Neural progenitor cell (in vitro differentiated cells): ENCODE results near the gene ANKK1. TPM values are rescaled to one million over a fixed set of nuclear protein-coding genes. Genes with fewer than 3 reads are reported as not detected.

Source experiments
- DNase-seq: peaks from one replicate; pipeline ENCODE4 v3.0.0-alpha.2; 2016; ENCODE audit warnings: low spot score
- H2AFZ ChIP-seq: fragments of 200-600 bp; sonication (generic); replicated peaks from 2 replicates; pipeline ENCODE4 v1.6.1; 2016; ENCODE audit warnings: antibody characterized with exemption
- H3F3A ChIP-seq: fragments of 200-600 bp; sonication (generic); 2 replicates; pipeline ENCODE4 v1.6.1; 2016; ENCODE audit warnings: antibody characterized with exemption, low read depth
- H3K27ac ChIP-seq: fragments of 200-600 bp; sonication (generic); 2 replicates; pipeline ENCODE4 v1.5.1; 2016; ENCODE audit warnings: mild to moderate bottlenecking
- H3K27me3 ChIP-seq: fragments of 200-600 bp; sonication (generic); 2 replicates; pipeline ENCODE4 v1.6.1; 2016; ENCODE audit warnings: mild to moderate bottlenecking, moderate library complexity
- H3K36me3 ChIP-seq: fragments of 200-600 bp; sonication (generic); 2 replicates; pipeline ENCODE4 v1.5.1; 2016
- H3K4me1 ChIP-seq: fragments of 200-600 bp; sonication (generic); 2 replicates; pipeline ENCODE4 v1.6.1; 2016; ENCODE audit warnings: mixed run types
- H3K4me2 ChIP-seq: fragments of 200-600 bp; sonication (generic); 2 replicates; pipeline ENCODE4 v1.6.1; 2016
- H3K4me3 ChIP-seq: fragments of 200-600 bp; sonication (generic); 2 replicates; pipeline ENCODE4 v1.5.1; 2016
- H3K79me2 ChIP-seq: fragments of 200-600 bp; sonication (generic); 2 replicates; pipeline ENCODE4 v1.6.1; 2016; ENCODE audit warnings: low read depth
- H3K9ac ChIP-seq: fragments of 200-600 bp; sonication (generic); 2 replicates; pipeline ENCODE4 v1.6.1; 2016
- H3K9me3 ChIP-seq: fragments of 200-600 bp; sonication (generic); 2 replicates; pipeline ENCODE4 v1.5.1; 2016; ENCODE audit warnings: low read depth
- H4K20me1 ChIP-seq: fragments of 200-600 bp; sonication (generic); 2 replicates; pipeline ENCODE4 v1.6.1; 2016; ENCODE audit warnings: low read depth
- H3K27ac Mint-ChIP-seq: 3 replicates; pipeline ENCODE4 v1.8.0; 2021; ENCODE audit warnings: mixed read lengths
- H3K27me3 Mint-ChIP-seq: 2 replicates; pipeline ENCODE4 v1.8.0; 2022; ENCODE audit warnings: low read depth, mild to moderate bottlenecking, inconsistent platforms, moderate library complexity, mixed read lengths; ENCODE audit not compliant: insufficient read depth
- H3K36me3 Mint-ChIP-seq: 3 replicates; pipeline ENCODE4 v1.8.0; 2021; ENCODE audit warnings: mixed read lengths
- H3K4me1 Mint-ChIP-seq: 3 replicates; pipeline ENCODE4 v1.8.0; 2021; ENCODE audit warnings: mixed read lengths
- H3K4me3 Mint-ChIP-seq: 3 replicates; pipeline ENCODE4 v1.8.0; 2021; ENCODE audit warnings: mild to moderate bottlenecking, moderate library complexity, mixed read lengths
- H3K9me3 Mint-ChIP-seq: 3 replicates; pipeline ENCODE4 v1.8.0; 2020; ENCODE audit warnings: mixed read lengths
- CTCF ChIP-seq: fragments of 200-600 bp; sonication (generic); IDR thresholded peaks from 2 replicates; pipeline ENCODE4 v1.5.1; 2017; ENCODE audit warnings: antibody characterized with exemption, mild to moderate bottlenecking
- EZH2 ChIP-seq: fragments of 200-600 bp; sonication (generic); IDR thresholded peaks from 2 replicates; pipeline ENCODE4 v1.6.1; 2017; ENCODE audit warnings: antibody characterized with exemption, mild to moderate bottlenecking, moderate library complexity
- EZH2phosphoT487 ChIP-seq: fragments of 200-600 bp; sonication (generic); IDR thresholded peaks from 2 replicates; pipeline ENCODE4 v1.6.1; 2017; ENCODE audit warnings: antibody characterized with exemption
- total RNA-seq: library from RNA; depleted of rRNA; stranded (reverse); fragments of >200 nt; gene quantifications from 2 replicates; pipeline ENCODE4 v1.2.3, GENCODE V29; 2015; ENCODE audit warnings: low replicate concordance

The ANKK1 gene
- total RNA-seq, 1 donor from 2014 or later: not detected

GRCh38 chr11:113411536-113411935 is 24.0 kb downstream of the ANKK1 start:
- Histone ChIP-seq H3K4me2 (no peak overlapping the region), H3K27me3 (no peaks in the 10 kb centered on the region), H3K9ac (no peak overlapping the region), H3K4me1 (no peaks in the 10 kb centered on the region), H2AFZ (no peak overlapping the region), H3K4me3 (no peak overlapping the region), H4K20me1 (no peaks in the 10 kb centered on the region), H3K36me3 (no peaks in the 10 kb centered on the region), H3K9me3 (no peaks in the 10 kb centered on the region), H3K27ac (no peak overlapping the region), H3K79me2 (no peaks in the 10 kb centered on the region), H3F3A (no peaks in the 10 kb centered on the region)
- peaks cover 6% of the 10 kb centered on the region for H3K27me3 Mint-ChIP-seq
- H3K27ac Mint-ChIP-seq: no peak overlapping the region
- TF ChIP-seq EZH2: no peak
- no peak overlapping the region for H3K4me3 Mint-ChIP-seq
- H3K36me3 Mint-ChIP-seq: no peaks in the 10 kb centered on the region
- DNase-seq: no peak
- H3K9me3 Mint-ChIP-seq: no peaks in the 10 kb centered on the region
- H3K4me1 Mint-ChIP-seq: no peaks in the 10 kb centered on the region

- Histone ChIP-seq H4K20me1 (no peaks in the 10 kb centered on the region), H2AFZ (no peak overlapping the region), H3K79me2 (no peaks in the 10 kb centered on the region), H3K36me3 (no peaks in the 10 kb centered on the region), H3K9ac (no peak overlapping the region), H3K27me3 (no peaks in the 10 kb centered on the region), H3K4me3 (no peak overlapping the region), H3K4me2 (no peak overlapping the region), H3F3A (no peaks in the 10 kb centered on the region), H3K27ac (no peak overlapping the region), H3K4me1 (no peaks in the 10 kb centered on the region), H3K9me3 (no peaks in the 10 kb centered on the region)
- DNase-seq: no peak
- Mint-ChIP-seq H3K4me3 (no peak overlapping the region), H3K27me3 (peaks cover 2% of the 10 kb centered on the region), H3K27ac (no peak overlapping the region), H3K4me1 (no peaks in the 10 kb centered on the region), H3K36me3 (no peaks in the 10 kb centered on the region), H3K9me3 (no peaks in the 10 kb centered on the region)
- no peak for TF ChIP-seq EZH2
- TF ChIP-seq CTCF: no peak
- TF ChIP-seq EZH2phosphoT487: no peak
Observed at GRCh38 chr11:113412675-113413074, 25.1 kb downstream of the ANKK1 start.

- no peak overlapping the region for H3K9ac ChIP-seq
- Mint-ChIP-seq H3K4me1 (no peaks in the 10 kb centered on the region), H3K36me3 (no peaks in the 10 kb centered on the region), H3K27me3 (peaks cover 2% of the 10 kb centered on the region), H3K27ac (no peak overlapping the region), H3K4me3 (no peak overlapping the region), H3K9me3 (no peaks in the 10 kb centered on the region)
- TF ChIP-seq EZH2: no peak
- TF ChIP-seq EZH2phosphoT487: no peak
- no peak for TF ChIP-seq CTCF
- H3F3A ChIP-seq: no peaks in the 10 kb centered on the region
- no peaks in the 10 kb centered on the region for H3K27me3 ChIP-seq
- no peaks in the 10 kb centered on the region for H4K20me1 ChIP-seq
- H2AFZ ChIP-seq: no peak overlapping the region
- no peak overlapping the region for H3K4me3 ChIP-seq
- no peak overlapping the region for H3K4me2 ChIP-seq
- no peak overlapping the region for H3K27ac ChIP-seq
- no peaks in the 10 kb centered on the region for H3K79me2 ChIP-seq
- no peak for DNase-seq
- H3K36me3 ChIP-seq: no peaks in the 10 kb centered on the region
- H3K9me3 ChIP-seq: no peaks in the 10 kb centered on the region
- no peaks in the 10 kb centered on the region for H3K4me1 ChIP-seq
Observed at GRCh38 chr11:113415343-113415742, 27.8 kb downstream of the ANKK1 start.

- Histone ChIP-seq H2AFZ (no peak overlapping the region), H3K4me2 (no peak overlapping the region)
- DNase-seq: no peak
Observed at GRCh38 chr11:113417428-113417827, 29.8 kb downstream of the ANKK1 start.

More at GRCh38 chr11:113417428-113417827, 29.8 kb downstream of the ANKK1 start:
- no peaks in the 10 kb centered on the region for H3K27me3 ChIP-seq
- no peaks in the 10 kb centered on the region for H3K4me1 ChIP-seq
- no peaks in the 10 kb centered on the region for H3K36me3 ChIP-seq
- Mint-ChIP-seq H3K4me3 (no peak overlapping the region), H3K4me1 (no peaks in the 10 kb centered on the region), H3K27me3 (peaks cover 2% of the 10 kb centered on the region), H3K36me3 (no peaks in the 10 kb centered on the region), H3K9me3 (no peaks in the 10 kb centered on the region), H3K27ac (no peak overlapping the region)
- no peaks in the 10 kb centered on the region for H4K20me1 ChIP-seq
- TF ChIP-seq CTCF: no peak
- TF ChIP-seq EZH2: no peak
- TF ChIP-seq EZH2phosphoT487: no peak
- H3K79me2 ChIP-seq: no peaks in the 10 kb centered on the region
- no peaks in the 10 kb centered on the region for H3F3A ChIP-seq
- no peak overlapping the region for H3K4me3 ChIP-seq
- H3K9ac ChIP-seq: no peak overlapping the region
- no peak overlapping the region for H3K27ac ChIP-seq
- H3K9me3 ChIP-seq: no peaks in the 10 kb centered on the region
